ENCODE measurements around the gene JUND. TPM values are rescaled to one million over a fixed set of nuclear protein-coding genes. Genes with fewer than 3 reads are reported as not detected.

JUND gene
- total RNA-seq, 1 donor from 2014 or later: 176 TPM

DNA sequence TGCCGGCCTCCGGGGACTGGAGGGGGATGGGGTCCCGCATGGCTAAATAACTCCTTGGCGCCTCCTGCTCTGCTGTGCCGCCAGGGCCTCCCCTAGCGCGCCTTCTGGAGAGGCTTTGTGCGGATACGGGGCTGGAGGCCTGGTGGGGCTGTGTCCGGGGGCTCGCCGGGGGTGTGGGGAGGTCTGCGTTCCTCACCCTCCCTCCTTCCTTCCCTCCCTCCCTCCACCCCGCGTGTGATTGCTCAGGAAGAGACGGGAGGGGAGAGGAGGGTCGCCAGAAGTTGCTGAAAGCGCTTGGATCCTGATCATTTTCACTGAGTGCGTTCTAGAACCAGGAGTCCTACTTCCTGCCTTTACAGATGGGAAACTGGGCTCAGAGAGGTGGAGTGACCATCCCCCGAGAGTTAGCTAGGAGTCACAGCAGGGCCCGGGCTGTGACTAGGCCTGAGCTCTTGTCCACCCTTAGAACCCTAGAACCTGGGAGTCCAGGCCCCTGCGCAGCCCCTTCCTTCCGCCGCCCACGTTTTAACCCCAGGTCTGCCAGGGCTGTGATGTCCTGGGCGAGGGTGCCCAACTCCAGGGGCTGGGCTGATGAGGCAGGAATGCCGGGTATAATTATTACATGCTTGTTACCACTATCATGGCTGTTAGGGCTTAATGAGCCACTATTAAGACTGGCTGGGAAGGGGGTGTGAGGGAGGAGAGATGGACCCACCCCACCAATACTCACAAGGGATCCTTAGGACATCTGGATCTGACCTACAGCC, 782 bp upstream of the JUND start:
- TF ChIP-seq, protein P1, sequence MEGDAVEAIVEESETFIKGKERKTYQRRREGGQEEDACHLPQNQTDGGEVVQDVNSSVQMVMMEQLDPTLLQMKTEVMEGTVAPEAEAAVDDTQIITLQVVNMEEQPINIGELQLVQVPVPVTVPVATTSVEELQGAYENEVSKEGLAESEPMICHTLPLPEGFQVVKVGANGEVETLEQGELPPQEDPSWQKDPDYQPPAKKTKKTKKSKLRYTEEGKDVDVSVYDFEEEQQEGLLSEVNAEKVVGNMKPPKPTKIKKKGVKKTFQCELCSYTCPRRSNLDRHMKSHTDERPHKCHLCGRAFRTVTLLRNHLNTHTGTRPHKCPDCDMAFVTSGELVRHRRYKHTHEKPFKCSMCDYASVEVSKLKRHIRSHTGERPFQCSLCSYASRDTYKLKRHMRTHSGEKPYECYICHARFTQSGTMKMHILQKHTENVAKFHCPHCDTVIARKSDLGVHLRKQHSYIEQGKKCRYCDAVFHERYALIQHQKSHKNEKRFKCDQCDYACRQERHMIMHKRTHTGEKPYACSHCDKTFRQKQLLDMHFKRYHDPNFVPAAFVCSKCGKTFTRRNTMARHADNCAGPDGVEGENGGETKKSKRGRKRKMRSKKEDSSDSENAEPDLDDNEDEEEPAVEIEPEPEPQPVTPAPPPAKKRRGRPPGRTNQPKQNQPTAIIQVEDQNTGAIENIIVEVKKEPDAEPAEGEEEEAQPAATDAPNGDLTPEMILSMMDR (IDR thresholded peaks at IDR 0.05): peak; percentile 50
- no peak for DNase-seq (ENCODE audit: low spot score)
- Mint-ChIP-seq H3K36me3 (ENCODE audit: low read depth) (peaks cover 15% of the 10 kb centered on the region), H3K27ac (ENCODE audit: unreplicated experiment) (peak overlapping the region; percentile 96), H3K9me3 (ENCODE audit: low read depth) (no peaks in the 10 kb centered on the region), H3K4me3 (ENCODE audit: unreplicated experiment) (peak overlapping the region; percentile 70), H3K4me1 (ENCODE audit: low read depth) (peaks cover 49% of the 10 kb centered on the region), H3K27me3 (ENCODE audit: low read depth) (no peaks in the 10 kb centered on the region)

DNA sequence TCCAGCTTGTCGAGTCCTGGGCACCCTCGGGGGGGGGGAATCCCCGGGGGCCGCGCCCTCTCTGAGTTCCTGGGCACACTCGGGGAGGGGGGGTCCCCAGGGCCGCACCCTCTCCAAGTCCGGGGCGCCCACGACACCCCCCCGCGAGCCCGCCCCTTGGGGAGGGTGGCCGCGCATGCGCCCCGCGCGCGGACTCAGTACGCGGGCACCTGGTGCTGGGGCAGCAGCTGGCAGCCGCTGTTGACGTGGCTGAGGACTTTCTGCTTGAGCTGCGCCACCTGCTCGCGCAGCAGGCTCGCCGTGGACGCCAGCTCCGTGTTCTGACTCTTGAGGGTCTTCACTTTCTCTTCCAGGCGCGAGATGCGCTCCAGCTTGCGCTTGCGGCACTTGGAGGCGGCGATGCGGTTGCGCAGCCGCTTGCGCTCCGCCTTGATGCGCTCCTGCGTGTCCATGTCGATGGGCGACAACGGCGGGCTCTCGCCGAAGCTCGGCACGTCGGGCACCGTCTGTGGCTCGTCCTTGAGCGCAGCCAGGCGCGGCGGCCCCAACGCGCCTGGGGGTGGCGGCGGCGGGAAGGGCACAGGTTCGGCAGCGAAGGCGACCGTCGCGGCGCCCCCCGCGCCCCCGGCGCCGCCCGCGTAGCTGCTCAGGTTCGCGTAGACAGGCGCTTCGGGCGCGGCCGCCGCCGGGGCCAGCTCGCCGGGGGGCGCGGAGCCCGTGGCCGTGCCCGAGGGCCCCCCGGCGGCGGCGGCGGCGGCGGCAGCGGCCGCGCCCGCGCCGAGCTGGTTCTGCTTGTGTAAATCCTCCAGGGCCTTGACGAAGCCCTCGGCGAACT, 958 bp downstream of the JUND start:
- TF ChIP-seq, protein P1 (IDR thresholded peaks at IDR 0.05): no peak
- Mint-ChIP-seq H3K4me1 (ENCODE audit: low read depth) (peaks cover 45% of the 10 kb centered on the region), H3K27ac (ENCODE audit: unreplicated experiment) (peak overlapping the region; percentile 98), H3K4me3 (ENCODE audit: unreplicated experiment) (peak overlapping the region; percentile 91), H3K27me3 (ENCODE audit: low read depth) (no peaks in the 10 kb centered on the region), H3K9me3 (ENCODE audit: low read depth) (no peaks in the 10 kb centered on the region), H3K36me3 (ENCODE audit: low read depth) (peaks cover 15% of the 10 kb centered on the region)
- DNase-seq (ENCODE audit: low spot score): no peak

DNA sequence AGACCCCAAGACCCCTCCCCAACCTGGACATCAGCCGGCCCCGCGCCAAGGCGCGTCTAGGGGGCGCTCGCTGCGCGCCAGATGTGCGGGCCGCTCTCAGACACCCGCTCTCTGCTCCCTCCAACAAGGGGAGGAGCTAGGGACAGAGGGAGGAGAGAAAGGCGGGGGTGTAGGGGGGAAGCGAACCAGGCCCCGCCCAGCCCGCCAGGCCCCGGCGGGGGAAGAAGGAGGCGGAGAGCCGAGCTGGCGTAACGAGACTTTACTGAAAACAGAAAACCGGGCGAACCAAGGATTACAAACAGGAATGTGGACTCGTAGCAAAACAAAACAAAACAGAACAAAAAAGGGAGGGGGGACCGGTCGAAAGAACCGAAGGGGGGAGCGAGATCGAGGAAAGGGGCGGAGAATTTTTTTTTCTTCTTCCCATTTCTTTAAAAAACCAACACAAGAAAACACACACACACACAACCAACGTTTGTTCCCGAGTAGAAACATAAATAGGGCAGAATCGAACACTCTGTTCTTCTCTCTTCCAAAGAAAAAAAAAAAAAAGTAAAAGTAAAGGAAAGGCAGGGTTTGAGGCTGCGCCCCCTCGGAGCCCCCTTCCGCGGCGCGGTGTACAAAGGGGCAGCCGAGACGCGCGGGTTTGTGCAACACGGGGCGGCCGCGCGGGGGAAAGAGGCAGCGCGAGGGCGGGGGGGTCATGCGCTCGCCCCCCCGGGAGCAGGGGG, 1.7 kb downstream of the JUND start:
- H3K36me3 Mint-ChIP-seq (ENCODE audit: low read depth): peaks cover 15% of the 10 kb centered on the region
- TF ChIP-seq, protein P1 (IDR thresholded peaks at IDR 0.05): peak; percentile 89
- DNase-seq (ENCODE audit: low spot score): no peak
- H3K27me3 Mint-ChIP-seq (ENCODE audit: low read depth): no peaks in the 10 kb centered on the region
- H3K4me1 Mint-ChIP-seq (ENCODE audit: low read depth): peaks cover 47% of the 10 kb centered on the region
- H3K9me3 Mint-ChIP-seq (ENCODE audit: low read depth): no peaks in the 10 kb centered on the region
- H3K4me3 Mint-ChIP-seq (ENCODE audit: unreplicated experiment): peak overlapping the region; percentile 91
- H3K27ac Mint-ChIP-seq (ENCODE audit: unreplicated experiment): peak overlapping the region; percentile 97

DNA sequence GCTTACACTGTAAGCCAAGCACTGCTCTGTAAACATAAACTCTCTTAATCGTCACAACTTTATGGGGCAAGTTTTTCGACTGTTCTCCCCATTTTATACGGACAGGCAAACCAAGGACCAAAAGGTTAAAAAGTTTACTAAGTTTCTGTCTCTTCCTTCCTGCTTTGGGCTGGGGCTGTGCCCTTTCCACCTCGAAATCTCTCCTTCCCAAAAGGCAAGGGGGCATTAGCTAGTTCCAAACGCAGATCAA, 2.2 kb downstream of the JUND start:
- DNase-seq (ENCODE audit: low spot score): no peak
- Mint-ChIP-seq H3K4me1 (ENCODE audit: low read depth) (peaks cover 52% of the 10 kb centered on the region), H3K9me3 (ENCODE audit: low read depth) (no peaks in the 10 kb centered on the region), H3K27ac (ENCODE audit: unreplicated experiment) (peak overlapping the region; percentile 97), H3K4me3 (ENCODE audit: unreplicated experiment) (peak overlapping the region; percentile 91), H3K36me3 (ENCODE audit: low read depth) (peaks cover 15% of the 10 kb centered on the region), H3K27me3 (ENCODE audit: low read depth) (no peaks in the 10 kb centered on the region)
- TF ChIP-seq, protein P1 (IDR thresholded peaks at IDR 0.05): no peak

All from chondrocyte (in vitro differentiated cells).